GM18502 (cell line): ENCODE measurements around the gene HAUS1.
"Not testable (repeated sequence)": the region's sequence is repeated elsewhere in the genome, so short reads cannot be mapped to it uniquely, and the experiment has no call there.

Experiments
- ATAC-seq: cut with Tn5 transposase; IDR thresholded peaks from one replicate; pipeline ENCODE4 v1.9.1; 2021; ENCODE audit warnings: mild to moderate bottlenecking; ENCODE audit not compliant: unreplicated experiment, poor library complexity

HAUS1 gene

GRCh38 chr18:46084431-46084830 is 19.8 kb upstream of the HAUS1 start:
- ATAC-seq: no peak

- ATAC-seq: not testable (repeated sequence)
Measured at GRCh38 chr18:46088501-46088900, 15.7 kb upstream of the HAUS1 start.

- ATAC-seq: no peak
Measured at GRCh38 chr18:46095532-46095931, 8.7 kb upstream of the HAUS1 start.

- no peak for ATAC-seq
Measured at GRCh38 chr18:46096651-46097300, 7.4 kb upstream of the HAUS1 start.

- peak; percentile 17 for ATAC-seq
Measured at GRCh38 chr18:46097431-46097800, 6.8 kb upstream of the HAUS1 start.

GRCh38 chr18:46097801-46098615 is 6.2 kb upstream of the HAUS1 start, which contains the start of gene ATP5F1A:
ATP5F1A (minus strand) TSS chr18:46098296; CDS start chr18:46098231, 65 bp downstream.
- ATAC-seq: peak; percentile 84

- no peak for ATAC-seq
Measured at GRCh38 chr18:46098616-46098933, 5.6 kb upstream of the HAUS1 start.

GRCh38 chr18:46099463-46099862 is 4.7 kb upstream of the HAUS1 start:
- ATAC-seq: no peak

- ATAC-seq: no peak
Measured at GRCh38 chr18:46109386-46109785, 5.2 kb downstream of the HAUS1 start.

- no peak for ATAC-seq
Measured at GRCh38 chr18:46110406-46110805, 6.2 kb downstream of the HAUS1 start.

- no peak for ATAC-seq
Measured at GRCh38 chr18:46113751-46114150, 9.6 kb downstream of the HAUS1 start.

- not testable (repeated sequence) for ATAC-seq
Measured at GRCh38 chr18:46126625-46127024, 22.4 kb downstream of the HAUS1 start.

GRCh38 chr18:46130061-46130460 is 25.9 kb downstream of the HAUS1 start:
- no peak for ATAC-seq

GRCh38 chr18:46130549-46130948 is 26.4 kb downstream of the HAUS1 start:
- ATAC-seq: not testable (repeated sequence)

GRCh38 chr18:46133534-46133933 is 29.3 kb downstream of the HAUS1 start:
- ATAC-seq: no peak

- ATAC-seq: no peak
Measured at GRCh38 chr18:46134920-46135675, 30.9 kb downstream of the HAUS1 start.

GRCh38 chr18:46140173-46140572 is 36.0 kb downstream of the HAUS1 start:
- ATAC-seq: no peak

GRCh38 chr18:46141199-46141598 is 37.0 kb downstream of the HAUS1 start:
- ATAC-seq: no peak

GRCh38 chr18:46148810-46149209 is 44.6 kb downstream of the HAUS1 start:
- ATAC-seq: no peak

GRCh38 chr18:46152436-46152807 is 48.2 kb downstream of the HAUS1 start:
- no peak for ATAC-seq
